Measurements from ENCODE around the gene MVP. TPM values are rescaled to one million over a fixed set of nuclear protein-coding genes. Genes with fewer than 3 reads are reported as not detected.
"Not testable (repeated sequence)": the region's sequence is repeated elsewhere in the genome, so short reads cannot be mapped to it uniquely, and the experiment has no call there.

The MVP gene
- total RNA-seq, 1 donor from 2014 or later: 2.4 TPM

DNA sequence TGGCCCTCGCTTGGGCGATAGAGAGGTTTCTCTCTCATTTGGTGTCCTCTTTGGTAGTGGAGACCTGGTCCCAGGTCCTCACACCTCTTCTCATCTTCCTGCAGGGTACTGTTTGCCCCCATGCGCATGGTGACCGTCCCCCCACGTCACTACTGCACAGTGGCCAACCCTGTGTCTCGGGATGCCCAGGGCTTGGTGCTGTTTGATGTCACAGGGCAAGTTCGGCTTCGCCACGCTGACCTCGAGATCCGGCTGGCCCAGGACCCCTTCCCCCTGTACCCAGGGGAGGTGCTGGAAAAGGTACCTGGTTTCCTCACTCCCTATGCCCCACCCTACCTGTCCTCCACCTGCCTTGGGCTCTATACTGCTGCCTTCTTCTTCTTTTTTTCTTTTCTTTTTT lies 10.5 kb downstream of the MVP start:
- Histone ChIP-seq H3K9me3 (ENCODE audit: low read depth) (no peaks in the 10 kb centered on the region), H3K36me3 (no peaks in the 10 kb centered on the region), H3K4me2 (no peak overlapping the region), H3K27ac (no peak overlapping the region), H3K9ac (no peak overlapping the region), H2AFZ (replicated peaks) (no peak overlapping the region), H3K27me3 (no peaks in the 10 kb centered on the region), H3K4me1 (peaks cover 4% of the 10 kb centered on the region), H4K20me1 (ENCODE audit: low read depth) (no peaks in the 10 kb centered on the region), H3F3A (ENCODE audit: low read depth) (peaks cover 4% of the 10 kb centered on the region), H3K79me2 (ENCODE audit: low read depth) (no peaks in the 10 kb centered on the region), H3K4me3 (no peak overlapping the region)
- H3K9me3 Mint-ChIP-seq: no peaks in the 10 kb centered on the region
- no peak for DNase-seq (ENCODE audit: low spot score)
- no peaks in the 10 kb centered on the region for H3K36me3 Mint-ChIP-seq
- peaks cover 5% of the 10 kb centered on the region for H3K27me3 Mint-ChIP-seq (ENCODE audit: insufficient read depth, low read depth)
- H3K27ac Mint-ChIP-seq: no peak overlapping the region
- peaks cover 6% of the 10 kb centered on the region for H3K4me1 Mint-ChIP-seq
- no peak for TF ChIP-seq EZH2 (IDR thresholded peaks at IDR 0.05)
- TF ChIP-seq, protein P1, sequence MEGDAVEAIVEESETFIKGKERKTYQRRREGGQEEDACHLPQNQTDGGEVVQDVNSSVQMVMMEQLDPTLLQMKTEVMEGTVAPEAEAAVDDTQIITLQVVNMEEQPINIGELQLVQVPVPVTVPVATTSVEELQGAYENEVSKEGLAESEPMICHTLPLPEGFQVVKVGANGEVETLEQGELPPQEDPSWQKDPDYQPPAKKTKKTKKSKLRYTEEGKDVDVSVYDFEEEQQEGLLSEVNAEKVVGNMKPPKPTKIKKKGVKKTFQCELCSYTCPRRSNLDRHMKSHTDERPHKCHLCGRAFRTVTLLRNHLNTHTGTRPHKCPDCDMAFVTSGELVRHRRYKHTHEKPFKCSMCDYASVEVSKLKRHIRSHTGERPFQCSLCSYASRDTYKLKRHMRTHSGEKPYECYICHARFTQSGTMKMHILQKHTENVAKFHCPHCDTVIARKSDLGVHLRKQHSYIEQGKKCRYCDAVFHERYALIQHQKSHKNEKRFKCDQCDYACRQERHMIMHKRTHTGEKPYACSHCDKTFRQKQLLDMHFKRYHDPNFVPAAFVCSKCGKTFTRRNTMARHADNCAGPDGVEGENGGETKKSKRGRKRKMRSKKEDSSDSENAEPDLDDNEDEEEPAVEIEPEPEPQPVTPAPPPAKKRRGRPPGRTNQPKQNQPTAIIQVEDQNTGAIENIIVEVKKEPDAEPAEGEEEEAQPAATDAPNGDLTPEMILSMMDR (IDR thresholded peaks at IDR 0.05): no peak
- no peak for TF ChIP-seq EZH2phosphoT487 (IDR thresholded peaks at IDR 0.05)
- peak overlapping the region; percentile 18 for H3K4me3 Mint-ChIP-seq

DNA sequence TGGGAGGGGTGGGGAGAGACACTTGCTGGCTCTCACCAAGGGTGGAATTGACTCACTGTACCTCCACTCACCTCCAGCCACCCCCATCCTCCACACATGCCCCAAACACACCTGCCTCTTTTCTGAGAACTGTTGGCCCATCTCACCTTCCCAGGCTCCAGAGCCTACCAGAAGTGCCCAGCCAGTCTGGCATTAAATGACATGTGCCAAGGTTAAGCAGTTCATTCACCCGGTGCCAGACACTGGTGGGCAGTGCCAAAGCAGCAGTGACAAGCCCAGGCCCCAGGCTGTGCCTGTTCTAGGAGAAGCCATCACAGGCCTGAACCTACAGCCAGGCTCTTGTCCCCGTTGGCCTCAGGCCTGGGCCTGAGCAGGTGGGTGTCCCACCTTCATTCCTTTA lies 11.2 kb downstream of the MVP start:
- Mint-ChIP-seq H3K9me3 (no peaks in the 10 kb centered on the region), H3K27me3 (ENCODE audit: insufficient read depth, low read depth) (peaks cover 6% of the 10 kb centered on the region), H3K36me3 (no peaks in the 10 kb centered on the region), H3K4me3 (no peak overlapping the region), H3K4me1 (peaks cover 6% of the 10 kb centered on the region), H3K27ac (no peak overlapping the region)
- Histone ChIP-seq H2AFZ (replicated peaks) (no peak overlapping the region), H4K20me1 (ENCODE audit: low read depth) (no peaks in the 10 kb centered on the region), H3K4me2 (no peak overlapping the region), H3F3A (ENCODE audit: low read depth) (no peaks in the 10 kb centered on the region), H3K27ac (no peak overlapping the region), H3K79me2 (ENCODE audit: low read depth) (no peaks in the 10 kb centered on the region), H3K36me3 (no peaks in the 10 kb centered on the region), H3K4me3 (no peak overlapping the region), H3K27me3 (no peaks in the 10 kb centered on the region), H3K9me3 (ENCODE audit: low read depth) (no peaks in the 10 kb centered on the region), H3K4me1 (no peaks in the 10 kb centered on the region), H3K9ac (no peak overlapping the region)
- DNase-seq (ENCODE audit: low spot score): no peak
- no peak for TF ChIP-seq EZH2 (IDR thresholded peaks at IDR 0.05)
- TF ChIP-seq, protein P1 (IDR thresholded peaks at IDR 0.05): no peak
- no peak for TF ChIP-seq EZH2phosphoT487 (IDR thresholded peaks at IDR 0.05)

DNA sequence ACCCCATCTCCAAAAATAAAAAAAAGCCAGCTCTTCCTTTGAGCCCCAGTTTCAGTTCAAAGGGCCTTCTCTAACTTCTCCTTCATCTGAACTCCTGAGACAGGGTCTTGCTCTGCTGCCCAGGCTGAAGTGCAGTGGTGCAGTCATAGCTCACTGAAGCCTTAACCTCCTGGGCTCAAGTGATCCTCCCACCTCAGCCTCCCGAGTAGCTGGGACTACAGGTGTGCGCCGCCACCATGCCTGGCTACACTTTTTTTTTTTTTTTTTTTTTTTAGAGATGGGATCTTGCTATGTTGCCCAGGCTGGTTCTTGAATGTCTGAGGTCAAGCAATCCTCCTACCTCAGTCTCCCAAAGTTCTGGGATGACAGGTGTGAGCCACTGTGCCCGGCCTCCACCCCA lies 13.0 kb downstream of the MVP start:
- not testable (repeated sequence) for H3K79me2 ChIP-seq (ENCODE audit: low read depth); H3K4me3 Mint-ChIP-seq; H4K20me1 ChIP-seq (ENCODE audit: low read depth); H3K9ac ChIP-seq; H3K4me1 Mint-ChIP-seq; H3K27me3 ChIP-seq; H3K36me3 ChIP-seq; H3K27me3 Mint-ChIP-seq (ENCODE audit: insufficient read depth, low read depth); DNase-seq (ENCODE audit: low spot score); H3K9me3 Mint-ChIP-seq; H3K4me3 ChIP-seq; H3K27ac Mint-ChIP-seq; H3K9me3 ChIP-seq (ENCODE audit: low read depth); H3K4me1 ChIP-seq; H3K27ac ChIP-seq; H3F3A ChIP-seq (ENCODE audit: low read depth); H3K4me2 ChIP-seq; H2AFZ ChIP-seq (replicated peaks); H3K36me3 Mint-ChIP-seq

DNA sequence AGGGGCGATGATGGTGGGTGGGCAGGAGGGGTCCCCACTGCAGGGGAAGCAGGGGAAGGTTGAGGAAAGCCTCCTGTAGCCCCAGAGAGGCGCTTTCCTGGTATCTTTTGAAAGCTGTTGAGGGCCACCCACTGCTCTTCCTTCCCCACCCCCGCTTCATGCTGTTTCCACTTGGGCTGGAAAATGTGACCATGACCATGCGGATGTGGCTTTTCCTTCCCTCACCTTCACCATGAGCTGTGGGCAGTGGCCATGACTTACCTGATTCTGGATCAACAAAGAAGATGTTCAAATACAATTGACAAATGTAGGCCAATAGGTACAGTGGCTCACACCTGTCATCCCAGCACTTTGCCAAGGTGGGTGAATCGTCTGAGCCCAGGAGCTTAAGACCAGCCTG lies 13.8 kb downstream of the MVP start:
- no peaks in the 10 kb centered on the region for H3K79me2 ChIP-seq (ENCODE audit: low read depth)
- H4K20me1 ChIP-seq (ENCODE audit: low read depth): no peaks in the 10 kb centered on the region
- Mint-ChIP-seq H3K36me3 (no peaks in the 10 kb centered on the region), H3K27ac (no peak overlapping the region), H3K9me3 (no peaks in the 10 kb centered on the region), H3K4me3 (peak overlapping the region; percentile 7), H3K4me1 (peaks cover 4% of the 10 kb centered on the region), H3K27me3 (ENCODE audit: insufficient read depth, low read depth) (peaks cover 6% of the 10 kb centered on the region)
- no peak for DNase-seq (ENCODE audit: low spot score)
- no peaks in the 10 kb centered on the region for H3K9me3 ChIP-seq (ENCODE audit: low read depth)
- H3F3A ChIP-seq (ENCODE audit: low read depth): no peaks in the 10 kb centered on the region
- H2AFZ ChIP-seq (replicated peaks): no peak overlapping the region
- no peak overlapping the region for H3K4me3 ChIP-seq
- no peaks in the 10 kb centered on the region for H3K4me1 ChIP-seq
- H3K9ac ChIP-seq: no peak overlapping the region
- no peak overlapping the region for H3K4me2 ChIP-seq
- H3K27ac ChIP-seq: no peak overlapping the region
- H3K36me3 ChIP-seq: no peaks in the 10 kb centered on the region
- H3K27me3 ChIP-seq: no peaks in the 10 kb centered on the region
- TF ChIP-seq, protein P1 (IDR thresholded peaks at IDR 0.05): no peak
- TF ChIP-seq EZH2 (IDR thresholded peaks at IDR 0.05) (no peak), EZH2phosphoT487 (IDR thresholded peaks at IDR 0.05) (no peak)
